Stimulated activated CD8-positive, alpha-beta memory T cell treated with anti-CD3 and anti-CD28 coated beads, Interleukin-15, amount 100 ng/mL, for 4 hours (primary cell): ENCODE results near the gene TNNT3.

ENCODE experiments used
- DNase-seq, 2 donors: peaks; one replicate each; pipeline ENCODE4 v3.0.0-alpha.2; 2020; ENCODE audit warnings: low read depth in 2 of 2

TNNT3 gene

GRCh38 chr11:1958367-1958766 is 38.9 kb downstream of the TNNT3 start:
- DNase-seq = no peak

DNA sequence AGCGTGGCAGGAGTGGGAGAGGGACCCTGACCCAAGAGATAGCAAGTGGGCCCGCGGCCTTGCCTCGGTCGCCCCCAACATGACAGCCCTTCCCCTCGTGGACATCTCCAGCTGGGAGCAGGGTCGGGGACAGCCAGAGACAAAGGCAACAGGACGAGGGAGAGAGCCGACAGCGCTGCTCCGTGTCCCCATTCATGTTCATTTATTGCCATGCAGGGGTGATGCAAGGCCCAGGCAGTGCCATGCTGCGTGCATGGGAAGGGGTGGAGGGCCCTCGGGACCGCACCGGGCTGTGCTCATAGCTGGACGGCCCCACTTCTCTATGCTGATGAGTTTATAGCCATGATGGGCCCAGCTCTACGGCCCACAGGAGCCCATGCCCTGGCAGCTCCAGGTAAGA is 40.3 kb downstream of the TNNT3 start:
- DNase-seq = no peak

GRCh38 chr11:1963864-1964263 is 44.4 kb downstream of the TNNT3 start:
- DNase-seq = no peak

GRCh38 chr11:1964348-1964747 is 44.8 kb downstream of the TNNT3 start:
- DNase-seq = no peak

DNA sequence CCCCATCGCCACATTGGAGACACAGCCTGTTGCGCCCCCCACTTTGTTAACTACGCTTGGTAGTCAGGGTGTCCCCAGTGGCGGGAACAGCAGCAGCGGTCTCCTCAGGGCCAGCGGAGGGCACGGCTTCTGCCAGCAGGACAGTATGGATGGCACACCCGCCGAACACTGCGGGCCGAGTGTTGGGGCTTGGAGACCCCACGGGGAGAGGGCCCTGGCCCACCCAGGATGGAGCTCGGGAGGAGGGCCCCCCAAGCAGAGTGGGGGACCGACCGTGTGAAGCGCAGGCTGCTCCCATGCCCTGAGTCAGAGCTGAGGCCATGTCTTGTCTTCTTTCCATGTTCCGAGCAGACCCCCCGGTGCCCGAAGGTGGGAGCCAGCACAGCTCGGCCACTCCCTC is 45.5 kb downstream of the TNNT3 start:
- no peak for DNase-seq

DNA sequence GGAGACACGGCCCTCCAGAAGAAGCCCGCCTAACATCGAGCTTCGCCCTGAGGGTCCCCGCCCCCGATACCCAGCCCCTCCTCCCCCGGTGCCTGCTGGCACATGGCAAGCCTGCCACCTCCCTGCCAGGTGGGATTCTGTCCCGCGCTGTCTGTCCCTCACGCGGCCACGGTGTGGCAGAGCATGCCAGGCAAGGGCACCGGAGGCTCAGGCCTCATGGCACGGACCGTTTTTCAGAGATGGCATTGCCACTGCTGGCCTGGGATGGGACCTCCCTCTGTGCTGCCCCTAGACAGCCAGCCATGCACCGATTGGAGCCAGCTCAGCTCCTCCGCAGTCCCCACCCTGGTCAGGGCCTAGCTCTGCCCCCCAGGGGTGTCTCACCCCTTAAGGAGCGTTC is 47.0 kb downstream of the TNNT3 start:
- no peak for DNase-seq

DNA sequence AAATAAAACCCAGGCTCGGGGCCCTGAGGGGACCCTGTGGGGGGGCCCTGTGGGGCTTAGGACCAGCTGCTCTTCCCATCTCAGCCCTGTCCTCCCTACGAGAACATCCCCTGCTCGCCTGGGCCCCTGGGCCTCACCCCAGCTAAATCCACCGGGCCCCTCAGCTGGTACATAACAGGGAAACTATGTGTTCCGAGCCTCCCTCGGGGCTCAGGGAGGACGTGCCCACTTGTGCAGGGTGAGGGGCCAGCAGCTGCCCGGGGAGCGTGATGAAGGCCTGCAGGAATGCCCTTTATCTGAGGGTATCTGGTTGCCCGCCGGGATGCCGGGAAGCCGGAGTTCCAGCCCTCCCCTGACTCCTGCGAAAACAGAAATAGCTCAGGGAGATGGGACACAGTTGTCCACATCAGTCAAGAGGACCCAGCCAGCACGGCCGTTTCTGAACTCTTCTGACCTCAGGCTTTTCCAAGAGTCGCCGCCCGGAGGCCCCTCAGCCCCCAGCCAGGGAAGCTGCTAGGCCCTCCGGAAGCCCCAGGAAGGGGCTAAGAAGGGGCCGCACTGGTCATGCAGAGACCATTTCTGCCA is 48.2 kb downstream of the TNNT3 start:
- no peak for DNase-seq

- no peak for DNase-seq
Observed at GRCh38 chr11:1968454-1969002, 49.0 kb downstream of the TNNT3 start.

DNA sequence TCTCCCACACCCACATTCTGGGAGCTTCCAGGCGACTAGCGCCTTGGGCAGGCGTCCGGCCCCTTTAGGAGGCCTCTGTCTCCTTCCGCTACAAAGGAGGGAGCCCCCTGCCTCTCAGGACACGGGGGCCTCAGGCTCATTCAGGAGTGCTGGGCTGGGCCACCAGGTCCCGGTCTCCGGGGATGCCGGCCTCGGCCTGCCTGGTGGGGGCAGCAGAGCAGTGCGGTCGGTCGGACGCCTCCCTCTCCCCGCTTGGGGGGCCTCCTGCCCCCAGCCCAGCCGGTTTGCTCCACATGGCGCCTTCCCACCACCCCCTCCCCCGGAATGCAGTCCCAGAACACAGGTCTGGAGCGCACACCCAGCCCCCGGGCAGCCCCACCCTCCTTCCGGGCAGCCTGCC is 49.5 kb downstream of the TNNT3 start:
- no peak for DNase-seq

GRCh38 chr11:1969776-1970175 is 50.3 kb downstream of the TNNT3 start:
- no peak for DNase-seq

- DNase-seq = no peak
Observed at GRCh38 chr11:1970956-1971355, 51.5 kb downstream of the TNNT3 start.

DNA sequence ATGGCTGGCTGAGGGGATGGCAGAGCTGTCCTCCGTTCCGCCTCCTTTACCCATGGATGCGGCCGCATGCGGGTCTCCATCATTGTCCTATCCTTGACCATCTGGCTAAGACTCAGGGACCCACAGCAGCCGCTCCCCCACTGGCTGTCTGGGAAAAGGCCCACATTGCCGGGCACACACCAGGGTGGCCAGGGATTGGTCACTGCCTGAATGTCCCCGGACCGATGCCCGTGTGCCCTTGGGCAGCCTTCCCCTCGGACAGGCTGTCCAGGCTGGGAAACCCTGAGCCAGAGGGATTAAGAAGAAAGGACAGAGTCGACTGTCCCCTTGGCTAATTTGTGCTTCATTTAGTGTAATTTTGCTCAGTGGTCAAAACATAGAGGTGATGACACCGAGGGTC is 55.7 kb downstream of the TNNT3 start:
- DNase-seq = no peak

- DNase-seq = no peak
Observed at GRCh38 chr11:1978720-1979473, 59.4 kb downstream of the TNNT3 start.

DNA sequence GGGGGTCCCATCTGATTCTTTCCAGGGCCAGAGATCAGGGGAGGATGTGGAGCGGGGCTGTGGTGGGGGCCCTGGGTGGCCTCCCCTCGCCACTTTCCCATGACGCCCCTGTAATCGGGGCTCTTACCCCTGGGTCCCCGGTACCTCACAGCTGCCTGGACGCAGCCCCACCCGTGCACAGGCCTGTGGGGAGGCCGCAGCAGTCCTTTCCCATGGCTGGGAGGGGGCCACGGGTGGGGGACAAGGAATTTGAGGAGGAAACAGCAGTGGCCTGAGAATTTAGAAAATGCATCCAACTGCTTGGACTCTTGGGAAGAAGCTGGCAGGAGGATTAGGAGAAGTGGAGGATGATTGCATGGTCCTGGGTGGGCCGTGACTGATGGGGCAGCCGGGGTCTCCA is 60.1 kb downstream of the TNNT3 start:
- no peak for DNase-seq

DNA sequence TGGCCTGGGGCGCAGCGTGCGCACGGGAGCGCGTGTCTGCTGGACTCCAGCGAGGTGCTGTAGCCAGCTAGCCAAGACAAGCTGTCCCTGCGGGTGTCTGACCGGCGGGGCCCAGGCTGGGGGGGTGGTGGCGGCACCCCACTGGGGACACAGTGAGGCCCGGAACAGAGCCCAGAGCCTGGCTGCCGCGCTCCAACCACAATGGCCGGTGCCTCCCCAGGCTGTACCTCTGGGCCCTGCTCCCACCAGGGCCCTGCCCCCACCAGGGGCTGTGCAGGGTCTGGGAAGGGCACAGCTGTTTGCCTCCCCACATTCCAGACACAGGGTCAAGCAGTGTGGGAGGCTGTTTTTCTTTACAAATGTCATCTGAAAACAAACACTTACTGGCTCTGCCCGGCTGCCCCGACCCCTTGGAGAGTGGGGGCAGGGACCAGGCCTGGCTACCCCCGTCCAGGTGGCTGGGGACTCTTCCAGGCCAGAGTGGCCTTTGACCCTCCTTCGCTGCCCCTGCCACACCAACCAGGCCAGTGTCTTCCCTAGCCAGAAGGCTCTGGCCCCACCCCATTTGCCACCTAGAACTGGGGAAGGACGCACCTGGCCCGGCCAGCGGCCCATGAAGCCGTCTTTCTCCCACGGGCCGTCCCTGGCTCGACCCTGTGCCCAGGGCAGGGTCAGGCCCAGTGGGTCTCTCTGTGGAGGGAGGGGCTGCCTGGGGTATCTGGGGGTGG is 63.5 kb downstream of the TNNT3 start:
- no peak for DNase-seq

DNA sequence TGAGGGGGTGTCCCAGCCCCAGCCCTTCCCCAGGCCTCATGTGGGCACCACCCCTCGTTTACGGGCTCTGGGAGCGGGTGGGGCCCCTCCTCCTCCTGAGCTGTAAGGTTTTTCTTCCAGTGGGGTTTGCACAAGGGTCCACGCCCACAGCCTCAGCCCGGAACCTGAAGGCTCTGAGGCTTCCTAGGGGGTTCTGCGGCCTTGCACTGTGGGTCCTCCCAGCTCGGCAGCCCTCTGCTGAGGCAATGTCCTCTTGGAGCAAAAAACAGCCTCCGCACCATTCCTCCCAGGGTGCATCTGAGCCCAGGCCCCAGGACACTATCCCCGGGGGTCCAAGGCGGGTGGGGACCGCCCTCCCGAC is 64.1 kb downstream of the TNNT3 start:
- no peak for DNase-seq

DNA sequence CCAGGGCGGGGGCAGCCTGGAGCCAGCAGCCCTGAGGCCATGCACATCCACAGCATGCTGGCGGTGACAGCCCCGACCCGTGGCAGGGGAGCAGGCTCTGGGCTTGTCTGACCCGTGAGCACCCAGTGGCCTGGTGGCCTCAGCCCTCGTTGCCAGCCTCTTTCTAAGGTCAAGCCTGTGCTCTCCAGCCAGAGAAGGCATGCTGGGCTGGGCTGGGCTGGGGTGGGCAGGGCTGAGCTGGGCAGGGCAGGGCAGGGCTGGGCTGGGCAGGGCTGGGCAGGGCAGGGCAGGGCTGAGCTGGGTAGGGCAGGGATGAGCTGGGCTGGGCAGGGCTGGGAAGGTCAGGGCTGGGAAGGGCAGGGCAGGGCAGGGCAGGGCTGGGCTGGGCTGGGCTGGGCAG is 67.5 kb downstream of the TNNT3 start:
- DNase-seq = no peak

DNA sequence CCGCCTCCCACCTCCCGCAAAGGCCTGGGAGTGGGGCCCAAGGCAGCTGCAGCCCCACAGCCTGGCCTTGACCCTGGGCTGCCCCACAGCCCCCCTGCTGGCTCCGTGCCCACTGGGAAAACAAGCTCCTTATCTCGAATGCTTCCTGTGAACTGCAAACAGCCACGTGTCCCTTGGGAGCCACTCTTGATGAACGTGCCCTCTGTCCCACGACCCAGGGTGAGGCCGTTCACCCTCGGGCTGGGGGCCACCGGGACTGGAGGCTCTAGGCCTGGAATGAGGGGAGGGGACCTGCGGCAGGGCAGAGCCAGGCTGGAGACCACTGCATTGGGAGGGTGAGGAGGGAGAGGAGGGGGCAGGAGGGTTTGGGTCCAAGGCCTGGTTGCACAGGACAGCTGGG is 68.7 kb downstream of the TNNT3 start:
- DNase-seq = no peak
